Stimulated activated CD8-positive, alpha-beta memory T cell treated with anti-CD3 and anti-CD28 coated beads, Interleukin-7, amount 100 ng/mL, for 24 hours (primary cell): ENCODE measurements around the gene VMP1.
"Not testable (repeated sequence)": the region's sequence is repeated elsewhere in the genome, so short reads cannot be mapped to it uniquely, and the experiment has no call there.

Experiments
- DNase-seq: peaks from one replicate; pipeline ENCODE4 v3.0.0-alpha.2; 2020; ENCODE audit warnings: low read depth

The VMP1 gene

GRCh38 chr17:59863616-59864015 lies 156.2 kb downstream of the VMP1 start:
- no peak for DNase-seq

GRCh38 chr17:59869941-59870218 lies 162.4 kb downstream of the VMP1 start:
- DNase-seq = no peak

GRCh38 chr17:59870482-59870881 lies 163.0 kb downstream of the VMP1 start:
- DNase-seq = no peak

- DNase-seq = no peak
These were observed 164.9 kb downstream of the VMP1 start for GRCh38 chr17:59872351-59872750.

- not testable (repeated sequence) for DNase-seq
These were observed 166.0 kb downstream of the VMP1 start for GRCh38 chr17:59873414-59873813.

GRCh38 chr17:59874376-59874775 lies 166.9 kb downstream of the VMP1 start:
- DNase-seq = no peak

GRCh38 chr17:59876107-59876506 lies 168.7 kb downstream of the VMP1 start:
- DNase-seq = no peak

- no peak for DNase-seq
These were observed 170.5 kb downstream of the VMP1 start for GRCh38 chr17:59877965-59878364.

GRCh38 chr17:59878624-59879023 lies 171.2 kb downstream of the VMP1 start:
- no peak for DNase-seq

GRCh38 chr17:59884861-59885260 lies 177.4 kb downstream of the VMP1 start:
- no peak for DNase-seq

GRCh38 chr17:59888145-59888750 lies 180.8 kb downstream of the VMP1 start:
- no peak for DNase-seq

- no peak for DNase-seq
These were observed 183.3 kb downstream of the VMP1 start for GRCh38 chr17:59890720-59891119.
